HG03520 (cell line): ENCODE measurements around the gene CAPS.
"Not testable (repeated sequence)": the region's sequence is repeated elsewhere in the genome, so short reads cannot be mapped to it uniquely, and the experiment has no call there.

Source experiments
- ATAC-seq: cut with Tn5 transposase; IDR thresholded peaks from one replicate; pipeline ENCODE4 v1.9.1; 2021; ENCODE audit warnings: mild to moderate bottlenecking, moderate library complexity; ENCODE audit not compliant: unreplicated experiment

The CAPS gene

DNA sequence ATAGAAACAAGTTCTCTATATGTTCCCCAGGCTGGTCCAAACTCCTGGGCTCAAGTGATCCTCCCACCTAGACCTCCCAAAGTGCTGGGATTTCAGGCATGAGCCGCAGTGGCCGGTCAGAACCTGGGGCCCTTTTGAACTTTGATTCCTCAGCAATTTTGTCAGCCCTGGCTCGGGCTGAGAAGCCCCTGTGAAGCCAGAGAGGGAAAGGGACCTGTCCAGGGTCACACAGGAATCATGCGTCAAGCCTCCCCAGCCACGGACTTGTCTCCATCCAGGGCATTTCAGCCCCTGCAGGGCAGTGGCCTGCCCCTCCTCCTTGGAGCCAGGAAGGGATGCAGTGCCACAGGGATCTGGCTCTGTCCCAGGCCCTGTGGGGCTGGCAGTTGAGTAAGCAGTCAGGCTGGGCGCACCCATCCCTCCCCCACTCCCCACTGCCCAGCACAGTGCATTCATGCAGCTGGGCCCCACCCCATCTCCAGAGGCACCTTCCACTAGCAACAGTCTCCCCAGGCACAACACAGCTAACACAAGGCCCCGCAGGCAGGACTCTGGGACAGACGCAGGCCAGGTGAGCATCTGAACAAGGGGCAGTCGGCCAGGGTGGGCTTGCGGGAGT lies at the start of gene CAPS:
CAPS (plus strand) TSS at position 516 of the 619 bp plus-strand sequence. CDS start 153 bp downstream, outside the sequence.
- no peak for ATAC-seq

- ATAC-seq = no peak
Measured at GRCh38 chr19:5864725-5865486, 49.1 kb upstream of the CAPS start.

DNA sequence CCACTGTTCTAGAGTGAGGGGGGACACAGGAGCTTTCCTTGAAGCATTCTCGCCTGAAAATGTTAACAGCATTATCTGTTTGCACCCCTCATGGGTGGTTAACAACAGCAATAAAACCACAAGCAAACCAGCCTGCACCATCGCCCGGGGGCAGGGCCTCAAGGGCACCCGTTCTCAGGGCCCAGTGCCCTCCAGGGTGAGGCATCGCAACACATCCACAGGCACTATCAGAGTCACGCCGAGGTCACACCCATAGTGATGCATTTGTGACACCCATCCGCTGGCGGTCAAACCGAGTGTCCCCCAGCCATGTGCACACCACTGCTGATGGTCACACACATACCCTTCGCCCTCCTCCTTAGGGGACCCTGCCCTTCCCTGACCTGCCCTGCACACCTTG lies 48.3 kb upstream of the CAPS start:
- ATAC-seq = no peak

- ATAC-seq = no peak
Measured at GRCh38 chr19:5867201-5868136, 46.6 kb upstream of the CAPS start.

DNA sequence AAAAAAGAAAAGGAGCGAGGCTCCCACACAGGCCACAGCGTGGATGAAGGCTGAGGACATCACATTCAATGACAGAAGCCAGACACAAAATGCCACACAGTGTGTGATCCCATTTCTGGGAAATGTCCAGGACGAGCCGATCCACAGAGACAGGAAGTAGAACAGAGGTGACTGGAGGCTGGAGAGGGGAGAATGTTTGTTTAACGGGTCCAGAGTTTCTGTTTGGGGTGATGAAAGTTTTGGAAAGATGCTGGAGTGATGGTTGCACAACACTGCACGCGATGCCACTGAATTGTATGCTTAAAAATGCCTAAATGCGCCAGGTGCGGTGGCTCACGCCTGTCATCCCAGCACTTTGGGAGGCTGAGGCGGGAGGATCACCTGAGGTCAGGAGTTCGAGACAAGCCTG lies 43.1 kb upstream of the CAPS start:
- ATAC-seq = no peak

DNA sequence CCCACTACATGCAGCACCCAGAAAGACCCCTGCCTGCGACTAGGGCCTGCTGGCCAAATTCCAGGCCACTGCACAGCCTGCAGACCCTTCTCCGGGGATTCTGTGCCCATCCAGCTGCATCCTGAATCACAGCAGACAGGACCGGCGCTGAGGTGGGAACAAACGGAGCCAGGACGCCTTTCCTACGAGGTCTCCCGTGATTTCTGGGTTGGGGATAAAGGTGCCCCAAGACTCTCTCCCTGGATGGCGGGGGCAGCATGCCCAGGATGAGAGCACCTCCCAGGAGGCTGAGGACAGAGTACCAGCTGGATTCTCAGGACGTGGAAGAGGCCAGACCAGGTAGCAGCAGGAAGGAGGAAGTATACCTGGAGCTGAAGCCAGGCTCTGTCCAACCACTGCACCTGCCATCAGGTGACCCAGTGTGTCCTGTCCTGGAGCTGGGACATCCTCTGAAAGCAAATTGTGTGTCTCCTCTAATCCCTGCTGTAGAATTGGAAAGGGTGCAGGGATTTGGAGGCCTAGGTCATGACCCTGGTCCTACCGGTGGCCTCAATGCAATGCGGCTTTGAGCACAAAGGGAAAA lies 40.3 kb upstream of the CAPS start:
- ATAC-seq = no peak

- not testable (repeated sequence) for ATAC-seq
Measured at GRCh38 chr19:5874496-5874895, 39.6 kb upstream of the CAPS start.

- no peak for ATAC-seq
Measured at GRCh38 chr19:5877427-5877826, 36.6 kb upstream of the CAPS start.

- no peak for ATAC-seq
Measured at GRCh38 chr19:5877882-5878281, 36.2 kb upstream of the CAPS start.

DNA sequence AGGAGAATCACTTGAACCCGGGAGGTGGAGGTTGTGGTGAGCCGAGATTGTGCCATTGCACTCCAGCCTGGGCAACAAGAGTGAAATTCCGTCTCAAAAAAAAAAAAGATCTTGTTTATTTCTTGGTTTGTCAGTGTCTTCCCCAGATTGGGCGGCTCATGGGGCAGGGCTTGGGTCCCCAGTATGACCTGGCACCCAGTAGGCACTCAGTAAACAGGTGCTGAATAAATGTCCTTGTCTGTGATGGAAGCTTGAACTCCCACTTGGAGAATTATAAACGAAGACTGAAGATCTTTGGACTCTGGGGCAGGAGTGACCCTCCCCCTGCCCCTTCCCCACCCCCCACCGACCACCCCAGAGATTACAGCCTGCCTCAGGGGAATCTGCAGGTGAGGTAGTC lies 33.9 kb upstream of the CAPS start:
- no peak for ATAC-seq

GRCh38 chr19:5880604-5881078 lies 33.4 kb upstream of the CAPS start:
- ATAC-seq = no peak

- ATAC-seq = no peak
Measured at GRCh38 chr19:5881543-5882299, 32.3 kb upstream of the CAPS start.

GRCh38 chr19:5882421-5882968 lies 31.6 kb upstream of the CAPS start:
- no peak for ATAC-seq

DNA sequence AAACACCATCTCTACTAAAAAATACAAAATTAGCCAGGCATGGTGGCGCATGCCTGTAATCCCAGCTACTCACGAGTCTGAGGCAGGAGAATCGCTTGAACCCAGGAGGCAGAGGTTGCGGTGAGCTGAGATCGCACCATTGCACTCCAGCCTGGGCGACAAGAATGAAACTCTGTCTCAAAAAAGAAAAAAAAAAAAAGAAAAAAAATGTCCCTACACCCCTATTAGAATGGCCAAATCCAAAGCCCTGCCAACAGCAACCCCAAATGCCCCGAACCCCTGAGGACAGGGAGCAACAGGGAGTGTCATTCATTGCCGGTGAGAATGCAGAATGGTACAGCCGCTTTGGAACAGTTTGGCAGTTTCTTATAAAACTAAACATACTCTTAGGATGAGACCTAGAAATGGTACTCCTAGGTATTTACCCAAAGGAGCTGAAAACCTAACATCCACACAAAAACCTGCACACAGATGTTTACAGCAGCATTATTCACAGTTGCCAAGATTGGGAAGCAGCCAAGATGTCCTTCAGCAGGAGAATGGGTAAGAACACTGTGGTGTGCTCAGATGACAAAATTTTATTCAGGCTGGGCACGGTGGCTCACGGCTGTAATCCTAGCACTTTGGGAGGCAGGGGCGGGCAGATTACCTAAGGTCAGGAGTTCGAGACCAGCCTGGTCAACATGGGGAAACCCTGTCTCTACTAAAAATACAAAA lies 30.7 kb upstream of the CAPS start:
- ATAC-seq = not testable (repeated sequence)

GRCh38 chr19:5884065-5884811 lies 29.8 kb upstream of the CAPS start:
- ATAC-seq = not testable (repeated sequence)

- ATAC-seq = no peak
Measured at GRCh38 chr19:5889288-5889971, 24.6 kb upstream of the CAPS start.

DNA sequence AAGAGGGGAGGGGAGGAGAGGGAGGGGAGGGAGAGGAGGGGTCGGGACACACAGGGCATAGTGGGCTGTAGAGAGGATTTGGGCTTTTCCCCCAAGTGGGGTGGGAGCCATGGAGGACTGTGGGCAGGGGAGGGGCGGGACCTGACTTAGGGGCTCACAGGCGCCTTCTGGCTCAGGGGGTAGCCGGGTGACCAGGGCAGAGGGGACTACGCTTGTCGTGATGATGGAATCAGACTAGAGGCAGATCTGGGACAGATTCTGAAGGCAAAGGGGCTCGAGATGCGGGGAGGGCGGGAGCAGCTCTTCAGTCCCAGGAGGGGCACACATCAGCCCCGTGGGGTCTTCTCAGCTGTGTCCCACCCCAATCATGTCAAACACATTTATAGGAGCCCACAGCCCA lies 24.0 kb upstream of the CAPS start:
- no peak for ATAC-seq

GRCh38 chr19:5891572-5891937 lies 22.5 kb upstream of the CAPS start:
- ATAC-seq = no peak
